Panc1 (cell line): Measurements from ENCODE around the gene AKAP6.

Source experiments
- CTCF ChIP-seq: fragments of 450-650 bp; IDR thresholded peaks from 2 replicates; pipeline ENCODE4 v1.5.1; 2017; ENCODE audit warnings: mild to moderate bottlenecking
- TCF7L2 ChIP-seq: IDR thresholded peaks from 2 replicates; pipeline ENCODE4 v1.6.1; 2011; ENCODE audit warnings: mild to moderate bottlenecking, low read depth, low read length, inconsistent platforms

- TF ChIP-seq TCF7L2: no peak
- TF ChIP-seq CTCF: no peak
These were observed 166.3 kb downstream of the AKAP6 start for GRCh38 chr14:32495435-32495734.
